Neural crest cell (in vitro differentiated cells): ENCODE measurements around the gene LAMA1. TPM values are rescaled to one million over a fixed set of nuclear protein-coding genes. Genes with fewer than 3 reads are reported as not detected.

ENCODE experiments used
- DNase-seq: peaks from one replicate; pipeline ENCODE4 v3.0.0; 2021; ENCODE audit warnings: low read depth, mixed read lengths, low spot score
- H3K27ac Mint-ChIP-seq: one replicate; pipeline ENCODE4 v1.8.0; 2021; ENCODE audit warnings: mild to moderate bottlenecking, mixed read lengths; ENCODE audit not compliant: unreplicated experiment
- H3K27me3 Mint-ChIP-seq: 2 replicates; pipeline ENCODE4 v1.8.0; 2021; ENCODE audit warnings: low read depth, mild to moderate bottlenecking, mixed read lengths
- H3K36me3 Mint-ChIP-seq: 2 replicates; pipeline ENCODE4 v1.8.0; 2021; ENCODE audit warnings: low read depth, mild to moderate bottlenecking, mixed read lengths
- H3K4me1 Mint-ChIP-seq: 2 replicates; pipeline ENCODE4 v1.8.0; 2021; ENCODE audit warnings: mixed read lengths
- H3K4me3 Mint-ChIP-seq: one replicate; pipeline ENCODE4 v1.8.0; 2021; ENCODE audit warnings: mild to moderate bottlenecking, mixed read lengths
- H3K9me3 Mint-ChIP-seq: 2 replicates; pipeline ENCODE4 v1.8.0; 2021; ENCODE audit warnings: mixed read lengths
- CTCF ChIP-seq: fragments of 200-600 bp; sonication (generic); conservative IDR thresholded peaks from 2 replicates; pipeline ENCODE4 v1.5.0; 2021; ENCODE audit warnings: antibody characterized with exemption, mild to moderate bottlenecking
- total RNA-seq: library from RNA; stranded (reverse); gene quantifications from 2 replicates; pipeline ENCODE4 v1.2.1, GENCODE V29; 2021

LAMA1 gene
- total RNA-seq, 1 donor from 2014 or later, result 102 TPM

GRCh38 chr18:7071600-7071999 is 46.0 kb downstream of the LAMA1 start:
- Mint-ChIP-seq H3K4me3 (no peak overlapping the region), H3K27me3 (no peaks in the 10 kb centered on the region), H3K9me3 (no peaks in the 10 kb centered on the region), H3K4me1 (peaks cover 41% of the 10 kb centered on the region), H3K36me3 (peaks cover 12% of the 10 kb centered on the region), H3K27ac (no peak overlapping the region)
- no peak for TF ChIP-seq CTCF
- DNase-seq, result no peak

- peak overlapping the region; percentile 19 for H3K27ac Mint-ChIP-seq
- DNase-seq, result no peak
- peak overlapping the region; percentile 10 for H3K4me3 Mint-ChIP-seq
- H3K9me3 Mint-ChIP-seq, result no peaks in the 10 kb centered on the region
- H3K36me3 Mint-ChIP-seq, result peaks cover 5% of the 10 kb centered on the region
- no peaks in the 10 kb centered on the region for H3K27me3 Mint-ChIP-seq
- no peak for TF ChIP-seq CTCF
- peaks cover 41% of the 10 kb centered on the region for H3K4me1 Mint-ChIP-seq
These were observed 47.1 kb downstream of the LAMA1 start for GRCh38 chr18:7070466-7070865.

- Mint-ChIP-seq H3K27ac (peak overlapping the region; percentile 83), H3K36me3 (peaks cover 5% of the 10 kb centered on the region), H3K27me3 (no peaks in the 10 kb centered on the region), H3K9me3 (no peaks in the 10 kb centered on the region), H3K4me3 (no peak overlapping the region), H3K4me1 (peaks cover 50% of the 10 kb centered on the region)
- TF ChIP-seq CTCF, result no peak
- no peak for DNase-seq
These were observed 48.6 kb downstream of the LAMA1 start for GRCh38 chr18:7068871-7069590.

GRCh38 chr18:7066965-7067555 is 50.5 kb downstream of the LAMA1 start:
- peaks cover 6% of the 10 kb centered on the region for H3K36me3 Mint-ChIP-seq
- no peak overlapping the region for H3K27ac Mint-ChIP-seq
- no peak overlapping the region for H3K4me3 Mint-ChIP-seq
- peaks cover 54% of the 10 kb centered on the region for H3K4me1 Mint-ChIP-seq
- DNase-seq, result no peak
- TF ChIP-seq CTCF, result no peak
- H3K27me3 Mint-ChIP-seq, result no peaks in the 10 kb centered on the region
- no peaks in the 10 kb centered on the region for H3K9me3 Mint-ChIP-seq

- H3K36me3 Mint-ChIP-seq, result peaks cover 13% of the 10 kb centered on the region
- no peak overlapping the region for H3K4me3 Mint-ChIP-seq
- no peak for DNase-seq
- H3K4me1 Mint-ChIP-seq, result peaks cover 56% of the 10 kb centered on the region
- no peak overlapping the region for H3K27ac Mint-ChIP-seq
- TF ChIP-seq CTCF, result no peak
- H3K9me3 Mint-ChIP-seq, result no peaks in the 10 kb centered on the region
- no peaks in the 10 kb centered on the region for H3K27me3 Mint-ChIP-seq
These were observed 51.9 kb downstream of the LAMA1 start for GRCh38 chr18:7065736-7066135.
